ENCODE measurements around the gene UBAC1. TPM values are rescaled to one million over a fixed set of nuclear protein-coding genes. Genes with fewer than 3 reads are reported as not detected.

The UBAC1 gene
- total and polyA plus RNA-seq, 2 experiments from 2014 or later: 35.2 to 36.4 TPM

- no peaks in the 10 kb centered on the region for H3K4me1 ChIP-seq (ENCODE audit: insufficient read depth)
- WGBS (ENCODE audit: low lambda C conversion rate, missing lambda C conversion rate): 95% methylated on average over 20 of the region's 21 CpGs
These were observed 31.3 kb downstream of the UBAC1 start for GRCh38 chr9:135929656-135930445.

GRCh38 chr9:135928731-135929655 lies 32.2 kb downstream of the UBAC1 start:
- Histone ChIP-seq H3K4me2 (no peak overlapping the region), H2AFZ (no peak overlapping the region), H3K4me1 (ENCODE audit: insufficient read depth) (no peaks in the 10 kb centered on the region), H3K9me3 (ENCODE audit: low read depth) (no peaks in the 10 kb centered on the region), H3K36me3 (replicated peaks; ENCODE audit: insufficient read depth, low read depth) (no peaks in the 10 kb centered on the region), H4K20me1 (ENCODE audit: insufficient read depth, poor library complexity, severe bottlenecking) (no peaks in the 10 kb centered on the region), H3K79me2 (no peaks in the 10 kb centered on the region), H3K27me3 (no peaks in the 10 kb centered on the region), H3K27ac (no peak overlapping the region), H3K4me3 (no peak overlapping the region), H3K9me2 (replicated peaks; ENCODE audit: insufficient read depth) (no peaks in the 10 kb centered on the region)
- TF ChIP-seq EZH2phosphoT487 (IDR thresholded peaks at IDR 0.05; ENCODE audit: low read depth, severe bottlenecking, unreplicated experiment) (no peak), CTCF (IDR thresholded peaks at IDR 0.05; ENCODE audit: poor library complexity) (no peak), EZH2 (IDR thresholded peaks at IDR 0.05; ENCODE audit: borderline replicate concordance) (no peak)
- no peak for DNase-seq (ENCODE audit: low spot score)
- 96% methylated on average over 19 of the region's 27 CpGs for WGBS (ENCODE audit: low lambda C conversion rate, missing lambda C conversion rate)

More at GRCh38 chr9:135929656-135930445, 31.3 kb downstream of the UBAC1 start:
- H3K9me2 ChIP-seq (replicated peaks; ENCODE audit: insufficient read depth): no peaks in the 10 kb centered on the region
- DNase-seq (ENCODE audit: low spot score): no peak
- H3K4me2 ChIP-seq: no peak overlapping the region
- no peak overlapping the region for H2AFZ ChIP-seq
- TF ChIP-seq EZH2phosphoT487 (IDR thresholded peaks at IDR 0.05; ENCODE audit: low read depth, severe bottlenecking, unreplicated experiment) (no peak), CTCF (IDR thresholded peaks at IDR 0.05; ENCODE audit: poor library complexity) (no peak), EZH2 (IDR thresholded peaks at IDR 0.05; ENCODE audit: borderline replicate concordance) (no peak)
- H3K9me3 ChIP-seq (ENCODE audit: low read depth): no peaks in the 10 kb centered on the region
- no peaks in the 10 kb centered on the region for H3K36me3 ChIP-seq (replicated peaks; ENCODE audit: insufficient read depth, low read depth)
- H3K4me3 ChIP-seq: no peak overlapping the region
- H4K20me1 ChIP-seq (ENCODE audit: insufficient read depth, poor library complexity, severe bottlenecking): no peaks in the 10 kb centered on the region
- no peaks in the 10 kb centered on the region for H3K79me2 ChIP-seq
- H3K27me3 ChIP-seq: no peaks in the 10 kb centered on the region
- H3K27ac ChIP-seq: no peak overlapping the region

DNA sequence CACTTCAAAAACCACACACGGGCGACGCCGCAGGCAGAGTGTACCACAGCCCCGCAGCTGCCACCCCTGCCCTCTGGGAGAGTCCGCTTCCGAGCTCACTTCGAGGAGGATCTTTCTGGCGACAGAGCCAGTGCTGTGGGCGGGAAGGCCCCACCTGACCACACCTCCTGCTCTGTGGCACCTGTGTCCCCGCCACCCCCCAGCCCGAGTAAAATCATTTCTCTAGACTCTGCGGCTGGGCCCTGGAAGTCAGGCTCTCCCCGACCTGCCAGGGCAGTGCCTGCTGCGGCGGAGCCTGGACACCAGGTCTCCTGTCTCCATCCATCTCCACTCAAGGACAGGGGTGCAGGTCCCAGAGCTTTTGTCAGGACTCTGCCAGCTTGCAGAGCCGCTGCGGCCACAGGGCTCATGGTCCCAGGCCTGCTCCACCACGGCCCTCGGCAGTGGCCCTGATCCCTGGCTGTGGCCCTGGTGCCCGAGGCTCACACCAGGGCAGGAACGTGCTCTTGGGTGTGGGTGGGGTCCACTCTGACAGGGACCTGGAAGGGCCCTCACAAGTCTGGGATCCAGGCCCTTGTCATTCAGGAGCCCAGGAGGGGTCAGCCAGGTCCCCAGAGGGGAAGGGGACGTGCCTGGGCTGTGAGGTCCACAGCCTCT lies 33.0 kb downstream of the UBAC1 start:
- H3K9me2 ChIP-seq (replicated peaks; ENCODE audit: insufficient read depth): no peaks in the 10 kb centered on the region
- H3K79me2 ChIP-seq: no peaks in the 10 kb centered on the region
- no peak overlapping the region for H3K4me2 ChIP-seq
- no peak overlapping the region for H3K27ac ChIP-seq
- H3K4me1 ChIP-seq (ENCODE audit: insufficient read depth): no peaks in the 10 kb centered on the region
- WGBS (ENCODE audit: low lambda C conversion rate, missing lambda C conversion rate): 93% methylated on average over 23 of the region's 23 CpGs
- no peak for DNase-seq (ENCODE audit: low spot score)
- TF ChIP-seq EZH2 (IDR thresholded peaks at IDR 0.05; ENCODE audit: borderline replicate concordance) (no peak), CTCF (IDR thresholded peaks at IDR 0.05; ENCODE audit: poor library complexity) (no peak), EZH2phosphoT487 (IDR thresholded peaks at IDR 0.05; ENCODE audit: low read depth, severe bottlenecking, unreplicated experiment) (no peak)
- H2AFZ ChIP-seq: no peak overlapping the region
- no peaks in the 10 kb centered on the region for H3K27me3 ChIP-seq
- no peak overlapping the region for H3K4me3 ChIP-seq
- H3K9me3 ChIP-seq (ENCODE audit: low read depth): no peaks in the 10 kb centered on the region
- no peaks in the 10 kb centered on the region for H3K36me3 ChIP-seq (replicated peaks; ENCODE audit: insufficient read depth, low read depth)
- H4K20me1 ChIP-seq (ENCODE audit: insufficient read depth, poor library complexity, severe bottlenecking): no peaks in the 10 kb centered on the region

Data from hepatocyte (in vitro differentiated cells).